Epithelial cell of proximal tubule (primary cell): ENCODE data around the gene CLTB. TPM values are rescaled to one million over a fixed set of nuclear protein-coding genes. Genes with fewer than 3 reads are reported as not detected.

Experiments used
- DNase-seq: peaks from one replicate; pipeline ENCODE4 v3.0.0-alpha.2; 2011; ENCODE audit warnings: low read depth
- H3K4me3 ChIP-seq: 2 replicates; pipeline ENCODE4 v1.5.1; 2011; ENCODE audit warnings: low read depth, mild to moderate bottlenecking, low read length
- CTCF ChIP-seq: conservative IDR thresholded peaks from 2 replicates; pipeline ENCODE4 v1.5.1; 2012; ENCODE audit warnings: low read depth, mild to moderate bottlenecking, low read length
- total RNA-seq: library from RNA; depleted of rRNA; stranded (reverse); fragments of >200 nt; gene quantifications from 2 replicates; pipeline ENCODE4 v1.2.3, GENCODE V29; 2015

CLTB gene
- total RNA-seq, 1 donor from 2014 or later: 152 TPM

- no peak overlapping the region for H3K4me3 ChIP-seq
- no peak for DNase-seq
- TF ChIP-seq CTCF: no peak
Observed at GRCh38 chr5:176401281-176402205, 14.8 kb downstream of the CLTB start.

GRCh38 chr5:176400382-176401156, 15.8 kb downstream of the CLTB start:
- no peak for TF ChIP-seq CTCF
- DNase-seq: no peak
- no peak overlapping the region for H3K4me3 ChIP-seq

- no peak for DNase-seq
- no peak for TF ChIP-seq CTCF
- H3K4me3 ChIP-seq: no peak overlapping the region
Observed at GRCh38 chr5:176397736-176398420, 18.5 kb downstream of the CLTB start.

- no peak for TF ChIP-seq CTCF
Observed at GRCh38 chr5:176396330-176396729, 20.0 kb downstream of the CLTB start.

GRCh38 chr5:176394881-176395675, 21.3 kb downstream of the CLTB start:
- no peak for TF ChIP-seq CTCF
- no peak for DNase-seq
- H3K4me3 ChIP-seq: no peak overlapping the region

More at GRCh38 chr5:176396330-176396729, 20.0 kb downstream of the CLTB start:
- no peak for DNase-seq
- H3K4me3 ChIP-seq: no peak overlapping the region

- H3K4me3 ChIP-seq: no peak overlapping the region
- no peak for TF ChIP-seq CTCF
- DNase-seq: no peak
Observed at GRCh38 chr5:176394096-176394495, 22.2 kb downstream of the CLTB start.
